ENCODE measurements around the gene CPTP.

The CPTP gene

DNA sequence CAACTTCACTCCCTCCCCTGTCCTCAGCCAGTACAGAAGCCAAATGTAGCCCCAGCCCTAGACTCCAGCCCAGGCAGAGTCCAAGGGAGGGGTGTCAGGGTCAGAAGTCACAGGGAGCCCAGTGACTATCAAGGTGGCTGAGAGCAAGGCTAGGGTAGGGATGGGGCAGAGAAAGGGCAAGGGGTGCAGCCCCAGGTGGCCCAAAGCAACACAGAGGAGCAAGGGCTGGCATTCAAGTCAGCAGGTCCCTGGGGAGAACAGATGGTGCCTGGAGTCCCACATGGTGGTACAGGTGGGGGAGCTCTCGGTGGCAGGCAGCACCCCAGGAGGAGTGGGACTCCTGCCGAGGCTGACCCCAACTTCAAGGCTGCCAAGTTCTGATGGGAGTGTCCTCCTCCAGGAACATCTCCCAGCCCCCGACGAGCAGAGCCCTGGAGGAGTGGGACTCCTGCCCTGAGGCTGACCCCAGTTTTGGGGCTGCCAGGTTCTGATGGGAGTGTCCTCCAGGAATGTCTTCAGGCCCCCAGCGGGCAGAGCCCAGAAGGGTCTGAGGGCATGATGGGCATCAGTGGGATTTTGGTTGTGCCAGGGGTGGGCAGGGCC is 28.3 kb downstream of the CPTP start:
- Histone ChIP-seq H3K9me3 (no peaks in the 10 kb centered on the region), H3K4me3 (ENCODE audit: low read depth, low read length) (no peak overlapping the region), H3K27me3 (no peaks in the 10 kb centered on the region), H3K4me1 (peaks cover 24% of the 10 kb centered on the region), H3K36me3 (no peaks in the 10 kb centered on the region)
- DNase-seq: no peak
- TF ChIP-seq, protein P1, sequence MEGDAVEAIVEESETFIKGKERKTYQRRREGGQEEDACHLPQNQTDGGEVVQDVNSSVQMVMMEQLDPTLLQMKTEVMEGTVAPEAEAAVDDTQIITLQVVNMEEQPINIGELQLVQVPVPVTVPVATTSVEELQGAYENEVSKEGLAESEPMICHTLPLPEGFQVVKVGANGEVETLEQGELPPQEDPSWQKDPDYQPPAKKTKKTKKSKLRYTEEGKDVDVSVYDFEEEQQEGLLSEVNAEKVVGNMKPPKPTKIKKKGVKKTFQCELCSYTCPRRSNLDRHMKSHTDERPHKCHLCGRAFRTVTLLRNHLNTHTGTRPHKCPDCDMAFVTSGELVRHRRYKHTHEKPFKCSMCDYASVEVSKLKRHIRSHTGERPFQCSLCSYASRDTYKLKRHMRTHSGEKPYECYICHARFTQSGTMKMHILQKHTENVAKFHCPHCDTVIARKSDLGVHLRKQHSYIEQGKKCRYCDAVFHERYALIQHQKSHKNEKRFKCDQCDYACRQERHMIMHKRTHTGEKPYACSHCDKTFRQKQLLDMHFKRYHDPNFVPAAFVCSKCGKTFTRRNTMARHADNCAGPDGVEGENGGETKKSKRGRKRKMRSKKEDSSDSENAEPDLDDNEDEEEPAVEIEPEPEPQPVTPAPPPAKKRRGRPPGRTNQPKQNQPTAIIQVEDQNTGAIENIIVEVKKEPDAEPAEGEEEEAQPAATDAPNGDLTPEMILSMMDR (IDR thresholded peaks at IDR 0.05; ENCODE audit: low read depth, low read length): no peak

DNA sequence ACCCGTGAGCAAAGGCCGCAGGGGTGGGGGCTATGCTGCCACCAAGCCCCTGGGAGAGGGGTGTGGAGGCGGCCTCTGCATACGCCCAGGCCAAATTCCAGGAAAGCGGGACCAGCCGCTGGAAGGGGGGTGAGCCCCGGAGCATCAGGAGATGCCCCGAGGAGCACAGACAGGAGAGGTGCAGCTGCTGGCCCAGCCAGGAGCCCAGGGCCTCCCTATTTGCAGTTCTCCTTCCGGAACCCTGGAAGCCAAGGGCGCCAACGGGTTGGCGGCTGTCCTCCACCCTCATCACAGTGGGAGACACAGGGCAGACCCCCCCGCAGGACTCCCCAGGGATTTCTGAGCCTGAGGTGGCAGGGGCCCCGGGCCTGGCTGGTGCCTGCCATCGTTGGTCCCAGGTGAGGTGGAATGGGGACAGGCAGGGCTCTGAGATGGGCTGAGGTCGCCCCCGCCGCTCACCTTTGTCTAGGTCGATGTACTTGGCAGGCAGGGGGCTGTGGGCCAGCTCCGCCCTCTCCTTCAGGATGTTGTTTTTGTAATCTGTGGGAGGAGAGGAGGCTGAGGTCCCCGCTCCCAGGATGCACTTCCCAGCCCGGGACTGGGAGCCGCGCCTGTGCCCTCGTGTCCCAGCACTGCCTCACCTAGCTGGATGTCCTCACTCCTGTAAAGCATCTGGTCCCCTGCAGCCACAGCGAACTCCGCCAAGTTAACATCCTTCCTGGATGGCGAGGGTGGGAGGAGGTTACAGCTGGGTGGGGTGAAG is 29.0 kb downstream of the CPTP start:
- no peak overlapping the region for H3K4me3 ChIP-seq (ENCODE audit: low read depth, low read length)
- peaks cover 25% of the 10 kb centered on the region for H3K4me1 ChIP-seq
- no peaks in the 10 kb centered on the region for H3K9me3 ChIP-seq
- H3K36me3 ChIP-seq: no peaks in the 10 kb centered on the region
- TF ChIP-seq, protein P1 (IDR thresholded peaks at IDR 0.05; ENCODE audit: low read depth, low read length): no peak
- no peak for DNase-seq
- H3K27me3 ChIP-seq: no peaks in the 10 kb centered on the region

DNA sequence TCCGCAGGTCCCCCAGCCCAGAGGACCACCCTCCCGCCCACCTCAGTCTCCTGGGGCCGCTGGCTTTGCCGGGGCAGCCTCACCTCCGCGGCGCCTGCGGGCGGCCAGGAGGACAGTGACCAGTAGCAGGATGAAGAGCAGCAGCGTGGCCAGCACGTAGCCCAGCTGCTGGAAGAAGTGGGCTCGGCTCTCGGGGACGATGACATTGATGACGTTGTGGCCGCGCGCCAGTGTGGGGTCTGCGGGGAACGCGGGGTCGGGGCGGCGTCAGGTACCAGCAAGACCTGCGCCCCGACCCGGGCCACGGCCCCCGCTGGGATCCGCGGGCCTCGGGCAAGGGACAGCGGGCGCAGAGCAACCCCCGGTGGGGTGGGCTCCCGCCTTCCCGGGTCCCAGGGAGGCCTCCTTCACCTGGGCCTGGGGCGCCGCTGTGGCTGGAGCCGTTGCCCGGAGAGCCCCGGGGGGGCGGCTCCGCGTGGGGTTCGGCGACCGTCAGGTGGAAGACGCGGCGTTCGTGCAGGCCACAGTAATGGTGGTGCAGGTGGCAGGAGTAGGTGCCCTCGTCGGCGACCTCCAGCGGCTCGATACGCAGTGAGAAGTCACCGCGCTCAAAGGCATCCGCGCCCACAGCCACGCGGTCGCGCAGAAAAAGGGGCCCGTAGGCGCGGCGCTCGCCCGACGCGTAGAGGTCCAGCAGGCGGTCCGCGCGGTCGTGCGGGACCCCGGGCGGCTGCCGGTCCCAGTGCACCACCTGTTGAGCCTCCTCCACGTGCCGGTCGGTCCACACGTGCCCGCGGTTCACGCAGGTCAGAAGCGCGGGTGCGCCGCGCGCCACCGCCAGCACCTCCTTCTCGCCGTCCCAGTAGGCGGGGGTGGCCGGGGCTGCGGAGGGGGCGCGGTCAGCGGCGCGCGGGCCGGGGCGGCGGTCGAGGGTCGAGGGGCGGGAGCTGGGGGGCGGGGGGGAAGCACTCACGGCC is 30.0 kb downstream of the CPTP start:
- no peaks in the 10 kb centered on the region for H3K36me3 ChIP-seq
- peaks cover 34% of the 10 kb centered on the region for H3K4me1 ChIP-seq
- no peaks in the 10 kb centered on the region for H3K9me3 ChIP-seq
- TF ChIP-seq, protein P1 (IDR thresholded peaks at IDR 0.05; ENCODE audit: low read depth, low read length): no peak
- H3K4me3 ChIP-seq (ENCODE audit: low read depth, low read length): no peak overlapping the region
- DNase-seq: peak; percentile 11
- no peaks in the 10 kb centered on the region for H3K27me3 ChIP-seq

DNA sequence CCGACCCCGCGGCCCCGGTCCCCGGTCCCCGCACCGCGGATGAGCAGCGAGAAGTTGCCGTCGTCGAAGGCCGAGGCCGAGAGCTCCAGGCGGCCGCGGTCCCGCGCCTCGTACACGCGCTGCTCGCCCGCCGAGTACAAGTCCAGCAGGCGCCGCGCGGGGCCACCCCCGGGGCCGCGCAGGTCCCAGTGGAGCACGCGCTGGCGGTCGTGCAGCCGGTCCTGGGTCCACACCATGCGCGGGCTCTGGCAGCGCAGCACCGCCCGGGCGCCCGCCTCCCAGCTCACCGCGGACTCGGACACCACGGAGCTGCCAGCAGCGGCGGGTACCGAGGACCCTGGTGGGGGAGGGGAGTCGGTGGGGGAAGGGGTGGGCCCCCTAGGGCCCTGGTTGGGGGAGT is 30.8 kb downstream of the CPTP start:
- no peak overlapping the region for H3K4me3 ChIP-seq (ENCODE audit: low read depth, low read length)
- H3K4me1 ChIP-seq: peaks cover 34% of the 10 kb centered on the region
- no peaks in the 10 kb centered on the region for H3K36me3 ChIP-seq
- TF ChIP-seq, protein P1 (IDR thresholded peaks at IDR 0.05; ENCODE audit: low read depth, low read length): no peak
- H3K27me3 ChIP-seq: no peaks in the 10 kb centered on the region
- no peaks in the 10 kb centered on the region for H3K9me3 ChIP-seq
- DNase-seq: peak; percentile 40

DNA sequence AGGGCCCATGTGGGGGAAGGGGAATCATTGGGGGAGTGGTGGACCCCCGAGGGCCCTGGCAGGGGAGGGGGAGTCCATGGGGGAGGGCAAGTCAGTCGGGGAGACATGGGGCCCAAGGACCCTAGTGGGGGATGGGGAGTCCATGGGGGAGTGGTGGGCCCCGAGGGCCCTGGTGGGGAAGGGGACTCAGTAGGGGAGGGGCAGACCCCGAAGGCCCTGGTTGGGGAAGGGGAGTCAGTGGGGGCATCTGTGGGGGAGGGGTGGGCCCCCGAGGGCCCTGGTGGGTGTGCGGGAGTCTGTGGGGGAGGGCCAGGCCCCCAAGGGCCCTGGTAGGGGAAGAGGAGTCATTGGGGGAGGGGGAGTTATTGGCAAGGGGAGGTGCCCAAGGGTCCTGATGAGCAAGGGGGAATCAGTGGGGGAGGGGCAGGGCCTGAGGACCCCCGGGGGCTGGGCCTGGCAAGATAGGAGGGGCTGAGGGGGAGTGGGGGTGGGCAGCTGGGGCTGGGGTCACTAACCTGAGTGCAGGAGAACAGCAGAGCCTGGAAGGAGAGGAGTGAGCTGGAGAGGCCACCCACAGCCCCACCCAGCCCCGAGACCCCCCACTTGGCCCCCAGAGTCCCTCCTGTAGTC is 31.7 kb downstream of the CPTP start:
- DNase-seq: no peak

More for the DNA sequence above, 31.7 kb downstream of the CPTP start:
- peaks cover 34% of the 10 kb centered on the region for H3K4me1 ChIP-seq
- TF ChIP-seq, protein P1 (IDR thresholded peaks at IDR 0.05; ENCODE audit: low read depth, low read length): no peak
- no peak overlapping the region for H3K4me3 ChIP-seq (ENCODE audit: low read depth, low read length)
- no peaks in the 10 kb centered on the region for H3K36me3 ChIP-seq
- no peaks in the 10 kb centered on the region for H3K9me3 ChIP-seq
- H3K27me3 ChIP-seq: no peaks in the 10 kb centered on the region

Data from BE2C (cell line).